Fibroblast of the conjunctiva (primary cell): ENCODE measurements around the gene DNAJC3.
"Not testable (repeated sequence)": the region's sequence is repeated elsewhere in the genome, so short reads cannot be mapped to it uniquely, and the experiment has no call there.

Experiments
- DNase-seq: peaks from one replicate; pipeline ENCODE4 v3.0.0-alpha.2; 2010; ENCODE audit warnings: low read depth

DNAJC3 gene

GRCh38 chr13:95781016-95781415 is 104.1 kb downstream of the DNAJC3 start:
- no peak for DNase-seq

GRCh38 chr13:95781940-95782339 is 105.0 kb downstream of the DNAJC3 start:
- not testable (repeated sequence) for DNase-seq

GRCh38 chr13:95783747-95784146 is 106.8 kb downstream of the DNAJC3 start:
- no peak for DNase-seq

GRCh38 chr13:95784161-95784899 is 107.4 kb downstream of the DNAJC3 start:
- DNase-seq = peak; percentile 16

GRCh38 chr13:95784900-95785290 is 108.0 kb downstream of the DNAJC3 start:
- DNase-seq = no peak

GRCh38 chr13:95787356-95788099 is 110.6 kb downstream of the DNAJC3 start:
- no peak for DNase-seq

- no peak for DNase-seq
Observed at GRCh38 chr13:95788100-95788463, 111.1 kb downstream of the DNAJC3 start.

- DNase-seq = not testable (repeated sequence)
Observed at GRCh38 chr13:95789315-95789714, 112.4 kb downstream of the DNAJC3 start.

GRCh38 chr13:95791084-95791722 is 114.3 kb downstream of the DNAJC3 start:
- no peak for DNase-seq

- no peak for DNase-seq
Observed at GRCh38 chr13:95793018-95793555, 116.1 kb downstream of the DNAJC3 start.

GRCh38 chr13:95793781-95794180 is 116.8 kb downstream of the DNAJC3 start:
- no peak for DNase-seq

GRCh38 chr13:95797016-95797415 is 120.1 kb downstream of the DNAJC3 start:
- DNase-seq = no peak

- no peak for DNase-seq
Observed at GRCh38 chr13:95800436-95800835, 123.5 kb downstream of the DNAJC3 start.

- no peak for DNase-seq
Observed at GRCh38 chr13:95801825-95802224, 124.9 kb downstream of the DNAJC3 start.

GRCh38 chr13:95805921-95806320 is 129.0 kb downstream of the DNAJC3 start:
- no peak for DNase-seq

GRCh38 chr13:95809429-95809828 is 132.5 kb downstream of the DNAJC3 start:
- DNase-seq = no peak

GRCh38 chr13:95813139-95813538 is 136.2 kb downstream of the DNAJC3 start:
- DNase-seq = no peak

GRCh38 chr13:95814495-95814894 is 137.6 kb downstream of the DNAJC3 start:
- no peak for DNase-seq

- DNase-seq = no peak
Observed at GRCh38 chr13:95822303-95822702, 145.4 kb downstream of the DNAJC3 start.

- no peak for DNase-seq
Observed at GRCh38 chr13:95833126-95833525, 156.2 kb downstream of the DNAJC3 start.

GRCh38 chr13:95833719-95834118 is 156.8 kb downstream of the DNAJC3 start:
- DNase-seq = no peak

GRCh38 chr13:95834134-95834765 is 157.3 kb downstream of the DNAJC3 start:
- DNase-seq = peak; percentile 53
